A673 (cell line): Measurements from ENCODE around the gene ASPRV1. TPM values are rescaled to one million over a fixed set of nuclear protein-coding genes. Genes with fewer than 3 reads are reported as not detected.

Source experiments
- BruUV-seq: library from RNA; stranded (reverse); fragments of 400-500 nt; replicated peaks from 2 replicates; lab custom pipeline; 2021; lab: Mats Ljungman, UMichigan
- CTCF ChIA-PET: fragments of 300-600 bp; sonication (Branson Sonifier 250); formaldehyde crosslinking; loops from one replicate; lab custom pipeline; 2022; ENCODE audit warnings: antibody characterized with exemption; lab: Charles Lee
- POLR2A ChIA-PET: fragments of 300-600 bp; sonication (Branson Sonifier 250); formaldehyde crosslinking; loops from one replicate; lab custom pipeline; 2022; ENCODE audit warnings: antibody characterized with exemption; ENCODE audit not compliant: low non-redundant PET; lab: Charles Lee
- DNase-seq: peaks from one replicate; pipeline ENCODE4 v3.0.0-alpha.2; 2015; ENCODE audit warnings: low spot score
- H3K27ac ChIP-seq: fragments of 200-600 bp; sonication (generic); 2 replicates; pipeline ENCODE4 v1.5.1; 2016; ENCODE audit warnings: mixed run types, low read depth, mild to moderate bottlenecking, mixed read lengths, antibody characterized with exemption, low read length; ENCODE audit not compliant: poor library complexity, severe bottlenecking
- H3K27me3 ChIP-seq: fragments of 200-600 bp; sonication (generic); replicated peaks from 2 replicates; pipeline ENCODE4 v1.6.1; 2017; ENCODE audit warnings: mixed run types, low read depth, mild to moderate bottlenecking, mixed read lengths, antibody characterized with exemption, low read length; ENCODE audit not compliant: insufficient read depth, poor library complexity
- H3K36me3 ChIP-seq: fragments of 200-600 bp; sonication (generic); 2 replicates; pipeline ENCODE4 v1.6.1; 2016; ENCODE audit warnings: mixed run types, mild to moderate bottlenecking, mixed read lengths, antibody characterized with exemption, low read length; ENCODE audit not compliant: insufficient read depth, poor library complexity, severe bottlenecking
- H3K4me1 ChIP-seq: fragments of 200-600 bp; sonication (generic); 2 replicates; pipeline ENCODE4 v1.6.1; 2017; ENCODE audit warnings: mixed run types, mild to moderate bottlenecking, mixed read lengths, antibody characterized with exemption, low read length; ENCODE audit not compliant: insufficient read depth, poor library complexity, severe bottlenecking
- H3K4me3 ChIP-seq: fragments of 200-600 bp; sonication (generic); 2 replicates; pipeline ENCODE4 v1.5.1; 2016; ENCODE audit warnings: low read depth, mixed run types, mild to moderate bottlenecking, mixed read lengths, low read length; ENCODE audit not compliant: poor library complexity, severe bottlenecking
- H3K9me3 ChIP-seq: fragments of 200-600 bp; sonication (generic); 2 replicates; pipeline ENCODE4 v1.6.1; 2016; ENCODE audit warnings: mixed run types, low read depth, mild to moderate bottlenecking, mixed read lengths, antibody characterized with exemption, low read length; ENCODE audit not compliant: poor library complexity, severe bottlenecking
- CTCF ChIP-seq: fragments of 300-800, 200-600 bp; sonication (generic); conservative IDR thresholded peaks from 2 replicates; pipeline ENCODE4 v1.5.1; 2017; ENCODE audit warnings: low read depth, mild to moderate bottlenecking, antibody characterized with exemption, low read length, moderate library complexity, mixed read lengths
- EZH2 ChIP-seq: fragments of 200-600 bp; sonication (generic); IDR thresholded peaks from 2 replicates; pipeline ENCODE4 v1.6.1; 2017; ENCODE audit warnings: borderline replicate concordance, low read depth, mild to moderate bottlenecking, mixed read lengths, antibody characterized with exemption, low read length; ENCODE audit not compliant: poor library complexity, severe bottlenecking
- intact Hi-C: fragments of 100-400 bp; cut with micrococcal nuclease; formaldehyde crosslinking; loops from one replicate; pipeline ENCODE4 v1.10.0; 2022; ENCODE audit not compliant: unreplicated experiment
- total RNA-seq: library from RNA; stranded (reverse); gene quantifications from 2 replicates; pipeline ENCODE4 v1.2.3, GENCODE V29; 2021

Gene ASPRV1
- total RNA-seq, 1 experiment from 2014 or later, result 0.73 TPM

- POLR2A ChIA-PET, result no interaction called here
- H3K4me3 ChIP-seq, result no peak overlapping the region
- DNase-seq, result no peak
- H3K4me1 ChIP-seq, result no peaks in the 10 kb centered on the region
- no peaks in the 10 kb centered on the region for H3K27me3 ChIP-seq
- no peaks in the 10 kb centered on the region for H3K36me3 ChIP-seq
- no peak for TF ChIP-seq EZH2
- TF ChIP-seq CTCF, result 0 out of 2 replicates have a peak, but pooled peaks have one; percentile 16
- no peak overlapping the region for H3K27ac ChIP-seq
- no peaks in the 10 kb centered on the region for H3K9me3 ChIP-seq
- BruUV-seq, result no TSS peak
- intact Hi-C loops, result no loop called here
- CTCF ChIA-PET, result no interaction called here
These were observed 44.5 kb upstream of the ASPRV1 start for GRCh38 chr2:70005752-70006446.

- no peak overlapping the region for H3K27ac ChIP-seq
- POLR2A ChIA-PET, result no interaction called here
- no peaks in the 10 kb centered on the region for H3K27me3 ChIP-seq
- no TSS peak for BruUV-seq
- TF ChIP-seq EZH2 (no peak), CTCF (no peak)
- CTCF ChIA-PET, result no interaction called here
- DNase-seq, result no peak
- no peaks in the 10 kb centered on the region for H3K4me1 ChIP-seq
- no peak overlapping the region for H3K4me3 ChIP-seq
- H3K9me3 ChIP-seq, result no peaks in the 10 kb centered on the region
- intact Hi-C loops, result no loop called here
- no peaks in the 10 kb centered on the region for H3K36me3 ChIP-seq
These were observed 43.8 kb upstream of the ASPRV1 start for GRCh38 chr2:70005216-70005615.

- Histone ChIP-seq H3K36me3 (no peaks in the 10 kb centered on the region), H3K4me1 (no peaks in the 10 kb centered on the region), H3K4me3 (no peak overlapping the region), H3K27me3 (no peaks in the 10 kb centered on the region), H3K27ac (no peak overlapping the region), H3K9me3 (no peaks in the 10 kb centered on the region)
- no peak for TF ChIP-seq EZH2
- TF ChIP-seq CTCF, result no peak
- DNase-seq, result no peak
- intact Hi-C loops, result no loop called here
- no TSS peak for BruUV-seq
- ChIA-PET CTCF (no interaction called here), POLR2A (no interaction called here)
These were observed 41.8 kb upstream of the ASPRV1 start for GRCh38 chr2:70003093-70003830.
